WI38 (cell line): ENCODE results near the gene ATE1.

Source experiments
- H3K4me3 ChIP-seq: 2 replicates; pipeline ENCODE4 v1.5.1; 2011; ENCODE audit warnings: low read depth, mild to moderate bottlenecking, control low read depth, low read length
- TF ChIP-seq, protein P1 (sequence below): IDR thresholded peaks from 2 replicates; pipeline ENCODE4 v1.5.1; 2012; ENCODE audit warnings: low read depth, mild to moderate bottlenecking, control low read depth, low read length

ATE1 gene

DNA sequence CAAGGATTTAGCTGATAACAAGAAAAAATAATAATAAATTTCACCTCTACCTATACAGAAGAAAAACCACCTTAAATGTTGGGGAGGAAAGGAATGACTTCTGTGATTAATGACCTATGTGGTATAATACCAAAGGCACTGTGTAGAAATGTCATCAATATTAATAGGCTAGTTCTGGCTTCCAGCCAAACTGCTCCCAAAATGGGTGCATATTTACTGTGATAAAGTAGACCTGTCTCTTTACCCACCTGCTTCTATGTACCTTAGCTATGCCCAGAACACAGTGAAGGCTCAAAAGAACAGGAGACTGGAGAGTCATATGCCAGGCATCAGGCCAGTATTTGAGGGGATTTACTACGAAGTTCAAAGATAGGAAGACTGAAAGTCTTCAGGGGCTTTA is 76.0 kb downstream of the ATE1 start:
- TF ChIP-seq, protein P1, sequence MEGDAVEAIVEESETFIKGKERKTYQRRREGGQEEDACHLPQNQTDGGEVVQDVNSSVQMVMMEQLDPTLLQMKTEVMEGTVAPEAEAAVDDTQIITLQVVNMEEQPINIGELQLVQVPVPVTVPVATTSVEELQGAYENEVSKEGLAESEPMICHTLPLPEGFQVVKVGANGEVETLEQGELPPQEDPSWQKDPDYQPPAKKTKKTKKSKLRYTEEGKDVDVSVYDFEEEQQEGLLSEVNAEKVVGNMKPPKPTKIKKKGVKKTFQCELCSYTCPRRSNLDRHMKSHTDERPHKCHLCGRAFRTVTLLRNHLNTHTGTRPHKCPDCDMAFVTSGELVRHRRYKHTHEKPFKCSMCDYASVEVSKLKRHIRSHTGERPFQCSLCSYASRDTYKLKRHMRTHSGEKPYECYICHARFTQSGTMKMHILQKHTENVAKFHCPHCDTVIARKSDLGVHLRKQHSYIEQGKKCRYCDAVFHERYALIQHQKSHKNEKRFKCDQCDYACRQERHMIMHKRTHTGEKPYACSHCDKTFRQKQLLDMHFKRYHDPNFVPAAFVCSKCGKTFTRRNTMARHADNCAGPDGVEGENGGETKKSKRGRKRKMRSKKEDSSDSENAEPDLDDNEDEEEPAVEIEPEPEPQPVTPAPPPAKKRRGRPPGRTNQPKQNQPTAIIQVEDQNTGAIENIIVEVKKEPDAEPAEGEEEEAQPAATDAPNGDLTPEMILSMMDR, result no peak
- H3K4me3 ChIP-seq, result no peak overlapping the region

- TF ChIP-seq, protein P1, result no peak
- no peak overlapping the region for H3K4me3 ChIP-seq
Measured at GRCh38 chr10:121848082-121848481, 79.7 kb downstream of the ATE1 start.

DNA sequence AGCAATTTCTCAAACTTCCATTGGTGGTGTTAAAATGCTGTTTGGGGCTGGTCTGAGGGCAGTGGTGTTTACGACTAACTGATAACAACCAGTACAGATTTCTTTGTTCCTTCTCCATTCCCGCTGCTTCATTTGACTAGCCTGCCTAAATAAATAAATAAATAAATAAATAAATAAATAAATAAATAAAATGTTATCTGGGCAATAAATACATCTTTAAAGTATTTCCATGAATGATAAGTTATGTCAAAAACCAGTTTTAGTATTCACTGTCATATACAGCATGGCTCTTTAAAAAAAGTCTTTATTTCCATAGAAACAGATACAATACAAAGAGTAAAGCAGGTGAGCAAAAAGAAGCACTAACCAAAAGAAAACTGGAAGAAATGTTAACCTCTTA is 81.3 kb downstream of the ATE1 start:
- no peak overlapping the region for H3K4me3 ChIP-seq
- TF ChIP-seq, protein P1, result no peak

- H3K4me3 ChIP-seq, result no peak overlapping the region
- TF ChIP-seq, protein P1, result no peak
Measured at GRCh38 chr10:121845044-121845784, 82.6 kb downstream of the ATE1 start.

DNA sequence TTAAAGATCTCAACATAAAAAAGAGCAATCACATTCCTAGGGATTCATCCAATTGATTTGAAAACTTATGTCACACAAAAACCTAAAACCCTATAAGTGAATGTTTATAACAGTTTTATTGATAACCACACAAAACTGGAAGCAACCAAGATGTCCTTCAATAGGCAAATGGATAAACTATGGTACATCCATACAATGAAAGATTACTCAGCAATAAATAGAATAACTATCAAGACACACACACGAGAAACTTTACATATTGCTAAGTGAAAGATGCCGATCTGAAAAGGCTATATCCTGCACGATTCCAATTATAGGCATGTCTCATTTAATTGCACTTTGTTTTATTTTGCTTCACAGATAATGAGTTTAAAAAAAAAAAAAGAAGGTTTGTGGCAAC is 83.3 kb downstream of the ATE1 start:
- H3K4me3 ChIP-seq, result no peak overlapping the region
- TF ChIP-seq, protein P1, result no peak

DNA sequence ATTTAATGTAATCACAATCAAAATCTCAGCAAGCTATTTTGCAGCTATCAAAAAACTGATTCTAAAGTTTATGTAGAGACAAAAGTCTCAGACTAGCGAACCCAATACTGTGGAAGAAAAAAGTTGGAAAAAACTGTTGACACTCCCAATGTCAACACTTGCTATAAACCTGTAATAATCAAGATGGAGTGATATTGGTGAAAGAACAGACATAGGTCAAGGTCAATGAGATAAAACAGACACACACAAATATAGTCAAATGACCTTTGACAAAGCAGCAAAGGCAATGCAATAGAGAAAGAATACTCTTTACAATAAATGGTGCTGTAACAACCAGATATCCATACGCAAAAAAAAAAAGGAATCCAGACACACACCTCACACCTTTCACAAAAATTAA is 84.5 kb downstream of the ATE1 start:
- H3K4me3 ChIP-seq, result no peak overlapping the region
- TF ChIP-seq, protein P1, result no peak

- TF ChIP-seq, protein P1, result no peak
- H3K4me3 ChIP-seq, result no peak overlapping the region
Measured at GRCh38 chr10:121841862-121842261, 86.0 kb downstream of the ATE1 start.
